Ascending aorta (tissue), 2 donors: ENCODE results near the gene ERC1. TPM values are rescaled to one million over a fixed set of nuclear protein-coding genes. Genes with fewer than 3 reads are reported as not detected.
"Not testable (repeated sequence)": the region's sequence is repeated elsewhere in the genome, so short reads cannot be mapped to it uniquely, and the experiment has no call there.

Source experiments
- DNase-seq, 2 donors: peaks; one replicate each; pipeline ENCODE4 v3.0.0-alpha.2; 2019; ENCODE audit warnings: low spot score in 2 of 2
- H3K27ac ChIP-seq, 2 donors: fragments of 200-600 bp; sonication (generic); one replicate each; pipeline ENCODE4 v1.5.1; 2016 to 2017; ENCODE audit warnings: mild to moderate bottlenecking in 1 of 2
- H3K27me3 ChIP-seq: fragments of 200-600 bp; sonication (generic); one replicate; pipeline ENCODE4 v1.5.1; 2017
- H3K36me3 ChIP-seq, 2 donors: fragments of 200-600 bp; sonication (generic); one replicate each; pipeline ENCODE4 v1.5.1; 2016
- H3K4me1 ChIP-seq, 2 donors: fragments of 200-600 bp; sonication (generic); one replicate each; pipeline ENCODE4 v1.5.1; 2016 to 2017; ENCODE audit warnings: mild to moderate bottlenecking in 1 of 2
- H3K4me3 ChIP-seq, 2 donors: fragments of 200-600 bp; sonication (generic); one replicate each; pipeline ENCODE4 v1.5.1; 2016 to 2017; ENCODE audit warnings: mild to moderate bottlenecking in 1 of 2
- H3K9me3 ChIP-seq, 2 donors: fragments of 200-600 bp; sonication (generic); one replicate each; pipeline ENCODE4 v1.5.1; 2016
- CTCF ChIP-seq, 3 experiments: fragments of 200-600 bp in 2 of 3; fragments of 450-650 bp in 1 of 3; sonication (generic) in 2 of 3; IDR thresholded peaks; one replicate each; pipeline ENCODE4 v1.5.1; 2016 to 2019; ENCODE audit warnings: antibody characterized with exemption in 3 of 3, mild to moderate bottlenecking in 1 of 3, moderate library complexity in 1 of 3
- intact Hi-C: fragments of 100-400 bp; cut with DNase I; formaldehyde crosslinking; loops from one replicate; pipeline ENCODE4 v1.15.1; 2023
- total RNA-seq: library from RNA; depleted of rRNA; stranded (reverse); fragments of >200 nt; gene quantifications from one replicate; pipeline ENCODE4 v1.1.0, GENCODE V29; 2016

Gene ERC1
- total RNA-seq, 1 donor from 2014 or later: 41.4 TPM

GRCh38 chr12:998020-998874 is 7.2 kb downstream of the ERC1 start:
- Histone ChIP-seq H3K27me3 (no peaks in the 10 kb centered on the region), H3K4me3 (no peak overlapping the region), H3K27ac (peak overlapping the region; percentile 31 to 63), H3K9me3 (no peaks in the 10 kb centered on the region), H3K4me1 (peaks cover 0 to 9% of the 10 kb centered on the region in 2 donors), H3K36me3 (peaks cover 0 to 6% of the 10 kb centered on the region in 2 donors)
- TF ChIP-seq CTCF (IDR thresholded peaks at IDR 0.05): no peak
- no peak for DNase-seq
- intact Hi-C loops: loop anchor here (5.0 kb wide), 1 partner anchor 599 kb away; no protein-coding TSS in a partner anchor

GRCh38 chr12:999736-1000135 is 8.7 kb downstream of the ERC1 start:
- not testable (repeated sequence) for H3K36me3 ChIP-seq, H3K4me1 ChIP-seq, H3K9me3 ChIP-seq, H3K4me3 ChIP-seq, DNase-seq, H3K27me3 ChIP-seq, H3K27ac ChIP-seq
- intact Hi-C loops: loop anchor here (5.0 kb wide), 1 partner anchor 598 kb away; no protein-coding TSS in a partner anchor

- no peaks in the 10 kb centered on the region for H3K27me3 ChIP-seq
- peaks cover 2 to 9% of the 10 kb centered on the region in 2 donors for H3K4me1 ChIP-seq
- H3K4me3 ChIP-seq: no peak overlapping the region
- intact Hi-C loops: no loop called here
- H3K36me3 ChIP-seq: peaks cover 0 to 6% of the 10 kb centered on the region in 2 donors
- DNase-seq: no peak
- no peaks in the 10 kb centered on the region for H3K9me3 ChIP-seq
- H3K27ac ChIP-seq: no peak overlapping the region
- no peak for TF ChIP-seq CTCF (IDR thresholded peaks at IDR 0.05)
These were observed 10.5 kb downstream of the ERC1 start for GRCh38 chr12:1001507-1001906.

- Histone ChIP-seq H3K27me3 (no peaks in the 10 kb centered on the region), H3K4me3 (no peak overlapping the region), H3K27ac (no peak overlapping the region), H3K9me3 (no peaks in the 10 kb centered on the region), H3K36me3 (peaks cover 0 to 6% of the 10 kb centered on the region in 2 donors), H3K4me1 (peaks cover under 1 to 2% of the 10 kb centered on the region in 2 donors)
- DNase-seq: no peak
- intact Hi-C loops: no loop called here
- no peak for TF ChIP-seq CTCF (IDR thresholded peaks at IDR 0.05)
These were observed 12.7 kb downstream of the ERC1 start for GRCh38 chr12:1003600-1004271.

GRCh38 chr12:1006255-1006654 is 15.2 kb downstream of the ERC1 start:
- no peak for TF ChIP-seq CTCF (IDR thresholded peaks at IDR 0.05)
- intact Hi-C loops: no loop called here
- Histone ChIP-seq H3K36me3 (peaks cover 0 to 2% of the 10 kb centered on the region in 2 donors), H3K4me1 (peaks cover 0 to 2% of the 10 kb centered on the region in 2 donors), H3K27ac (no peak overlapping the region), H3K27me3 (no peaks in the 10 kb centered on the region), H3K4me3 (no peak overlapping the region), H3K9me3 (no peaks in the 10 kb centered on the region)
- DNase-seq: no peak

GRCh38 chr12:1007276-1007675 is 16.3 kb downstream of the ERC1 start:
- H3K4me1 ChIP-seq: peaks cover 0 to 2% of the 10 kb centered on the region in 2 donors
- intact Hi-C loops: no loop called here
- H3K27ac ChIP-seq: no peak overlapping the region
- H3K27me3 ChIP-seq: no peaks in the 10 kb centered on the region
- no peaks in the 10 kb centered on the region for H3K36me3 ChIP-seq
- H3K4me3 ChIP-seq: no peak overlapping the region
- DNase-seq: no peak
- no peak for TF ChIP-seq CTCF (IDR thresholded peaks at IDR 0.05)
- H3K9me3 ChIP-seq: no peaks in the 10 kb centered on the region
